Vagina (tissue), 2 donors: ENCODE data around the gene OR52I2.

Experiments
- POLR2AphosphoS5 ChIP-seq, 2 donors: sonication (generic); formaldehyde crosslinking; IDR thresholded peaks; one replicate each; pipeline ENCODE4 v1.9.0; 2017; ENCODE audit warnings: antibody characterized with exemption in 2 of 2, mild to moderate bottlenecking in 2 of 2, low read depth in 1 of 2; ENCODE audit not compliant: insufficient read depth in 1 of 2
- TF ChIP-seq, protein P1 (sequence below), 3 experiments: fragments of 450-650 bp in 2 of 3; fragments of 200-600 bp in 1 of 3; sonication (generic) in 1 of 3; IDR thresholded peaks; one replicate each; pipeline ENCODE4 v1.5.1; 2017 to 2019; ENCODE audit warnings: antibody characterized with exemption in 3 of 3, mild to moderate bottlenecking in 2 of 3, moderate library complexity in 2 of 3

DNA sequence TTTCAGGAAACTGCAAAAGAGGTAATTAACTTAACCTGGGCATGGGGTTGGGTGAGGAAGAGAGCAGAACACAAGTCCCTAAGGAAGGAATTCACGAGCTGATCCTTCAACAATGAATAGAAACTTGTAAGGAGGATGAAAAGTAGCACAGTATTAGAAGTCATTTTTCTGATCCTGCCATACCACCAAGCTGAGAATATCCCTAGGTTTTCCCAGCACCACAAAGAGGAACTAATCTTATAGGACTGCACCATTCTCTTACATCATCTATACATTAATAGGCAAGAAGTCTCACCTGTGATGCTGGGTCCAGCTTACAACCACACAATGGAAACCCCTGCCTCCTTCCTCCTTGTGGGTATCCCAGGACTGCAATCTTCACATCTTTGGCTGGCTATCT lies 12.2 kb downstream of the OR52I2 start, which contains the start of gene OR52I1:
- TF ChIP-seq, protein P1, sequence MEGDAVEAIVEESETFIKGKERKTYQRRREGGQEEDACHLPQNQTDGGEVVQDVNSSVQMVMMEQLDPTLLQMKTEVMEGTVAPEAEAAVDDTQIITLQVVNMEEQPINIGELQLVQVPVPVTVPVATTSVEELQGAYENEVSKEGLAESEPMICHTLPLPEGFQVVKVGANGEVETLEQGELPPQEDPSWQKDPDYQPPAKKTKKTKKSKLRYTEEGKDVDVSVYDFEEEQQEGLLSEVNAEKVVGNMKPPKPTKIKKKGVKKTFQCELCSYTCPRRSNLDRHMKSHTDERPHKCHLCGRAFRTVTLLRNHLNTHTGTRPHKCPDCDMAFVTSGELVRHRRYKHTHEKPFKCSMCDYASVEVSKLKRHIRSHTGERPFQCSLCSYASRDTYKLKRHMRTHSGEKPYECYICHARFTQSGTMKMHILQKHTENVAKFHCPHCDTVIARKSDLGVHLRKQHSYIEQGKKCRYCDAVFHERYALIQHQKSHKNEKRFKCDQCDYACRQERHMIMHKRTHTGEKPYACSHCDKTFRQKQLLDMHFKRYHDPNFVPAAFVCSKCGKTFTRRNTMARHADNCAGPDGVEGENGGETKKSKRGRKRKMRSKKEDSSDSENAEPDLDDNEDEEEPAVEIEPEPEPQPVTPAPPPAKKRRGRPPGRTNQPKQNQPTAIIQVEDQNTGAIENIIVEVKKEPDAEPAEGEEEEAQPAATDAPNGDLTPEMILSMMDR (IDR thresholded peaks at IDR 0.05), result no peak
- TF ChIP-seq POLR2AphosphoS5 (IDR thresholded peaks at IDR 0.05; ENCODE audit: insufficient read depth in 1 of 2, low read depth in 1 of 2), result no peak
